ENCODE data around the gene NFIC.

GRCh38 chr19:3479834-3480215 lies 113.4 kb downstream of the NFIC start:
- no peak for TF ChIP-seq CTCF (IDR thresholded peaks at IDR 0.05)
- TF ChIP-seq POLR2A (IDR thresholded peaks at IDR 0.05): no peak
